ENCODE measurements around the gene SH3BP2.

SH3BP2 gene

DNA sequence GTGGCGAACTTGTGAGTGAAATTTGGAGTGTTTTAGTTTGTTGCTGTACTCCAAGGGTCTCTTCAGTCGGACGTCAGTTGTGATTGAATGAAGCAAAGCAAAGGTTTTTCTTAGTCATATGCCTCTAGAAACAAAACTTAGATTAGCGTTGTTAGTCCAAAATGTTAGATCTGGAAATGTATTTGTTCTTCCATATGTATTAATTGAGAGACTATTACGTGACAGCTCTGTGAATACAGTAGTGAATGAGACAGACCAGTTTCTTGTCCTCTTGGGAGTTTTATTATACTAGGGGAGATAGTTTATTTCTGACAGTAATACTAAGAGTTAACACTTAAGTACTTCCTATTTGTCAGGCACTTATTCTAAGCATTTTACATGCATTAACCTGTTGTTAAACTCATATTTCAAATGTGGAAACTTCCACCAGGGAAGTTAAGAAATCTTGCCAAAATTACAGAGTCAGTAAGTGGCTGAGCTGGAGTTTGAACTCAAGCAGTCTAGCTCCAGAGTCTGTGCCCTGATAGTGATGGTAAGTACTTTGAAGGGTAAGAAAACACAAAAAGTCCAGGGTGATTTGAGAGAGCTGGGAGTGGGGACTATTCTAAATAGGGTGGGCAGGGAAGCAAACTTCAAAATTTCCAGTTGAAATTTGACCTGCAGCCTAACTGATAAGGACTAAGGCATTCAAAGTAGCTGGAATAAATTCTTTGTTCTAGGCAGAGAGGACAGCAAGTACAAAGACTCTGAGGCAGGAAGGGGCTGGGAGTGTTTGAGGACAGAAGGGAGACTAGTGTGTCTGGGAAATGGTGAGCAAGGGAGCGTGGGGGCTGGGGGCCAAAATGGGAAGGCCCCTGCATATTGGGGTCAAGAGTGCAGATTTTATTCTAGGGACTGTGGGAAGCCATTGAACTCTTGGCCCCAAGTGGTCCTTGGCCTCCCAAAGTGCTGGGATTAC lies 67.8 kb downstream of the SH3BP2 start:
- no peak for DNase-seq

DNA sequence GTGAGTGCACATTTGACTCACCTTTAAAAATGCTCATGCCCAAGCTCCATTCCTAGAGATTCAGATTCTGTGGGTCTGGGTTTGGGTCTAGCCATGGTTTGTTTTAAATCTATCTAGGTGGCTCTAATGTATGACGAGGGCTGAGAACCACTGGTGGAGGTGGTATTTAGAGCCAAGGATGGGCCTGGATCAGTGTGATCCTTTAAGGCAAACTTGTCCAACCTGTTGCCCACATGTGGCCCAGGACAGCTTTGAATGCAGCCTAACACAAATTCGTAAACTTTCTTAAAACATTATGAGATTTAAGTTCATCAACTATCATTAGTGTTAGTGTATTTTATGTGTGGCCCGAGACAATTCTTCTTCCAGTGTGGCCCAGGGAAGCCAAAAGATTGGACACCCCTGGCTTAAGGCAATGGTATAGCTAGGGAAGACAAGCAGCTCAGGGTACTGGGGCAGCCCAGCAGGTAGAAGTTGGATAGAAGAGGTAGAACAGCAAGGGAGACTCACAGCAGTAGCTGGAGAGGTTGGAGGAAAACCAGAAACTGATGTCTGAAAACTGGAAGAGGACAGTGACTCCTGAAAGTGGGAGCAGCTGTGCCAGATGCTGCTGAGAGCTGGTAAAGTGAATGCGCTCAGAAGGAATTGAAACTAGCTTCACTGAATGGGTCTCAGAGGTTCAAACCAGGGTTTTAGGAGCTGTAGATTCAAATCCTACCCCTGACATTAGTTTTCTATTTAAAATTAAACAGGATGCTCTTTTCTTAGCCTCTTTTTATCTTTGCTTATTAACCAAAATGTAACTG lies 68.9 kb downstream of the SH3BP2 start:
- DNase-seq, result no peak

DNA sequence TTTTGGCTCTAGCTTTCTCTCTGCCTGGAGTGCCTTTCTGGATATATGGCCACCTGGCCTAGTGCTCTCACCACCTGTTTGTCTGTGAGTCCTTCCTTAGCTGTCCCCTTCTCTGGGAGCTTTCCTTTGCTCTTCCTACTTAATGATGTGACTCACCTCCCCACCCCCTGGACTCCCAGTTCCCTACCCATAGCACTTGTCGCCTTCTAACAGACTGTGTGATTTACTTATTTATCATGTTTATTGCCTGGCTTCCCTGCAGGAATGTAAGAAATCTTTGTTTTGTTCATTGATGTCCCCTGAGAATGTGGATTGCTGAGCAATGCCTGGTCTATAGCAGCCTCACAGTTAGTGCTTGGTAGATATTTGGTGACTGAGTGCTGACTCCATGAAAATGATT lies 69.6 kb downstream of the SH3BP2 start:
- no peak for DNase-seq

DNA sequence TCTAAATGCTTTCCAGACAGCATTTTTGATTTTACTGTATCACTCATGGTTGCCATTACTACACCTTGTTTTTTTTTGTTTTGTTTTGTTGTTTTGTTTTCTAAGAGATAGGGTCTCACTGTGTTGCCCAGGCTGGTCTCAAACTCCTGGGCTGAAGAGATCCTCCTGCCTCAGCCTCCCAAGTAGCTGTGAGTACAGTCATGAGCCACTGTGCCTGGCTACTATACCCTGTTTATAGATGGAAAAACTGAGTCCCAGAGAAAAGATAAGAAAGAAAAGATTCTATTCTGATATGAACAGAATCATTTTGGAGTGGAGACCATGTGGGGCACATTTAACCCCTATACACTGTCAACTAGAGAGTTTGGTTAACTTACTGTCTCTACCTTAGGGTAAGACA lies 70.8 kb downstream of the SH3BP2 start:
- no peak for DNase-seq

DNA sequence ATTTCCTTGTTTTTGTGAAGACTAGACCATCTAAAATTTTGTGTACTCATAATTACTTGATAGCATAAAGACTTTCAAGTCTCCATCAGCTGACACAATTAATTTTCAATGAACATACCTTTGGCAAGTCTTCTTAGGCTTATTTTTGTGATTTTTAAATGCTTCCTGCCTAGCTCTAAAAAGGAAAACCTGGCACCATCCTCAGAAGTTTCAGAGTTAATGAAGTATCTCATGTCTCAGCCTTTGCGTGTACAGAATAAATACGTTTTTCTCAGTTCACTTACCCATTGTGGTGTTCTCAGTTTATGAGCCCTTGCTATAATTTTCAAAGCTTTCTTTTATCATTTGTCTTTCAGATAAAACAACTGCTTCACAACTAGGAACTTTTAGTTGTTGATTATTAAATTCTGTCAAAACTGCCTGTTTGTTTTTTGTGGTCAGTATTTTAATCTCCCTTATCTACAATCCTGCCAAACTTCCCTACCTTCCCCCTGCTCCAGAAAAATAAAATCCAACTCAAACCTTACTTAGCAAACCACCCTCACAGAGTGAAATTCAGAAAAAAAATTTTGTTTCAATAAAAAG lies 72.4 kb downstream of the SH3BP2 start:
- no peak for DNase-seq

DNA sequence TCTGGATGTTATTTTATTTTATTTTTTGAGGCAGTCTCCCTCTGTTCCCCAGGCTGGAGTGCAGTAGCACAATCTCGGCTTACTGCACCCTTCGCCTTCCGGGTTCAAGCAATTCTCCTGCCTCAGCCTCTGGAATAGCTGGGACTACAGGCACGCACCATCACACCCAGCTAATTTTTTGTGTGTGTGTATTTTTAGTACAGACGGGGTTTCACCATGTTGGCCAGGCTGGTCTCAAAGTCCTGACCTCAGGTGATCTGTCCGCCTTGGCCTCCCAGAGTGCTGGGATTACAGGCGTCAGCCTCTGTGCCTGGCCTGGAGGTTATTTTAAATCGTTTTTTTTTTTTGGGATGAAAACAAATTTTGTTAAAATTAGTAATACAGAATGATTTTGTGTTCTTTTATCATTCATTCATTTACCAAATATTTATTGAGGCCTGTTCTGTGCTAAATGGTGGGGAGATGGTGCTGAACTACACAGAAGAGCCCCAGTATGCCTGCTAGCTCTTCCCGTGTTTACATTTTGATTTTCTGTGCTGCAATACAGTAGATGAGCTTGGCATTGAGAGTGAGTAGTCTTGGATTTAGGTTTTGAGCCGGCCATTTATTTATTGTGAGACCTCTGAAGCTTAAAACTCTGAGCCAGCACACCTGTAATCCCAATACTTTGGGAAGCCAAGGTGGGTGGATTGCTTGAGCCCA lies 73.4 kb downstream of the SH3BP2 start:
- DNase-seq, result no peak

DNA sequence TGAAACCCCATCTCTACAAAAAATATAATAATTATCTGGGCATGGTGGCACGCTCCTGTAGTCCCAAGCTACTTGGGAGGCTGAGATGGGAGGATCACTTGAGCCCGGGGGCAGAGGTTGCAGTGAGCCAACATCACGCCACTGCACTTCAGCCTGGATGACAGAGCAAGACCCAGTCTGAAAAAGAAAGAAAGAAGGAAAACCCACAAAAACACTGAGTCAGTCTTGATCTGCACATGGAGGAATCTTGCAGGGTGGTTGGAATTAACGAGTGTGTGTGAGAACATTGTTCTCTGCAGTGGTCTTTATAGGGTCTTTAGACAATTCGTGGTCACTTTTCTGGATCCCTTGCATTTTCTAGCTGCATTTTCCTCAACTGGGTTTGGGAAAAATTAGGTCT lies 74.0 kb downstream of the SH3BP2 start:
- no peak for DNase-seq

DNA sequence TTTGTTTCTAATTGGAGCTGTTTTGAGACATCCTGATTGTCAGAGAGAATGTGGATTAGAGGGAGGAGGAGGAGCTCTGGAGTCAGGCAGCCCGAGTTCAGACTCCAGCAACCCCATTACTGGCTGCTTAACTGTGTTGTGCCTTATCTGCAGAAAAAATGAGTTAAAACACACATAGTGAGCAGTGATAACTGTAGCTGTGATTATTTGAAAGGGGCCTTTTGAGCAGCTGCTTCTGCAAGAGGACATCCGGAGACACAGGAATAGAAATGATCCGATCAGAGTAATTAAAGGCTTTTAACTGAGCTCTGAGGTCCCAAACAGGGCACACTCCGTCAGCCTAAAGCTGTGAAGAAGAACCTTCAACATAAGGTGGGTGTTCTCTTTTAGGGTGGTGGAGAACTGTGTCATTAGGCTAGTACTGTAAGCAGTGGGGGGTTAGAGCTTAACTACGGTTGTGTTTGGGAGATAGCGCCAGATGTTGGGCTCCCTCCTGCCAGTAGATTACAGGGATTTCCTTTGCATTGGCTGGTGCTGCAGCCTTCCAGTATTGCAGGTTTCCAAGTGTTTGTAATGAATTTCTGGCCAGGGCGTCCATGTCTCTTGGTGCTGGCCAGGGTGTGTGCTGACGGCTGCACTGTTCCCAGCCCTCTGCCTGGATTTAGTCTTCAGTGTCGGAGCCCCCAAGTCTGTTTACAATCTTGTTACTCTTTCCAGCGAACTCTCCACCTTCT lies 75.0 kb downstream of the SH3BP2 start:
- DNase-seq, result no peak

DNA sequence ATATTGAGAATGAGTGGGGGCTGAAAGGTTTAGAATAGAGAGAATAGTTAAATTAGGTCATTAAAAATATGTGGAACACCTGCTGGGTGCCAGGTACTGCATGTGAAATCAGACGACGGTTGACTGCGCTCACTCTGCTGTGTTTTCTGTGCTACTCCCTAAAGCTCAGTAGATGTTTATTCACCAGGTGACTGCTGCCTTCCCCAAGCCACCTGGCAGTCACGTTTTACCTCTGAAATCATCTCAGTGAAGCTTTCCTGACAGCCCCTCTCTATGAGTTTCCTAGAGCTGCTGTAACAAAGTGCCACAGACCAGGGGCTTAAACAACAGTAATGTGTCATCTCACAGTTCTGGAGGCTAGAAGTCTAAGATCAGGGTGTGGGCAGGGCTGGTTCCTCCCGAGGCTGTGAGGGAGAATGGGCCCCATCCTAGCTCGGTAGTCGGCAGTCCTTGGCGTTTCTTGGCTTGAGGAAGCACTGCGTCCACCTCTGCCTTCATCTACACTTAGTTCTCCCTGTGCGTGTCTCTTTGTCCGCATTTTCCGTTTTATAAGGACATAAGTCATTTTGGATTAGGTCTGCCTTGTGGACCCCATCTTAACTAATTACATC lies 76.1 kb downstream of the SH3BP2 start:
- DNase-seq, result no peak

DNA sequence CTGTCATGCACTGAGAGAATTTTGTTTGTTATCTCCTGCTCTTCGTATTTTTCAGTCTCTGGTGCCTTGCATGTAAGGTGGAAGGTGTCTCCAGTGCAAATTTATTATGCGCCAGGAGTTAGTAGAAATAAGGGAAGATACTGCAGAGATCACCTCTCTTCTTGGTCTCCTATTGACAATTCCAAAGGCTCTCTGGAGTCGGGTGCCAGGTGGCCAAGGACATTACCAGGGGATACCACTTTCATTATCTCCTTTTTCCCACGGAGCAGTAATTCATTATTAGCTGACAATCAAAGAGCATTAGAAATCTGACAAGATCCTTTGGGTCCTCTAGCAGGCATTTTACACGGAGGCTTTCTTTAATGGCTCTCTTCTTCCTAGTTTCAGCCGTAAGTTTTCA lies 76.8 kb downstream of the SH3BP2 start:
- DNase-seq, result no peak

DNA sequence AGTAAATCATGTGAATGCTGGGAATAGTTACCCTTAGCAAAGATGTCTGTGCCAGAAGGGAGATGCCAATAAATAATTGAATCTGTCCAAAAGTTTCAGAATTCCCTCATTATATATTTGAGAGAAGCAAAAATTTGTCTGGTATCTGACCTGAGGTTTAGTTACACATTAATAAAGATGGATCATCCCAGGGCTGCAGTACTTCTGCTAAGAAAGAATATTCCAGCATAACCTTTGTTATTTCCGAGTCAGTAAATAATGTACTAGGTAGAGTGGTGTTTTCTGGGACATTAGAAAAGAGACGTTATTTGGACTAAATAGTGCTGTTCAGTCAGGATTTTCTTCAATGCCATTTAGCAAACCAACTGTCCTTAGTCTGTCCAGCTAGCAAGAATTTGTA lies 77.2 kb downstream of the SH3BP2 start:
- no peak for DNase-seq

DNA sequence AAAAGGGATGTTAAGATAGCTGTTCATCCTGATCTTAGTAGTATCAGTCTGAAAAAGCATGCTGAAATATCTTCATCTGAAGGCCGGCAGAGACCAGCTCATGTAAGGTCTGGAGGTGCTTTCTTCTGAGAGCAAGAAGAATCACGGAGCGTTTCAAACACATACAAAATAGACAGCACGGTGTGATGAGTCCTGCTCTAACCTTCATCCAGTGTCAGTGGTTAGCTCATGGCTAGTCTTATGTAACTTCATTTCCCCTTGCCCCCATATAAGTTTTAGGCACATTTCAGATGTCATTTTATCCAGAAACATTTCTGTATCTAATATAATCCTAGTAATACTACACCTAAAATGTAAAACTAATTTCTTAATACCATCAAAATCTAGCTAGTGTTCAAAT lies 78.6 kb downstream of the SH3BP2 start:
- DNase-seq, result no peak

DNA sequence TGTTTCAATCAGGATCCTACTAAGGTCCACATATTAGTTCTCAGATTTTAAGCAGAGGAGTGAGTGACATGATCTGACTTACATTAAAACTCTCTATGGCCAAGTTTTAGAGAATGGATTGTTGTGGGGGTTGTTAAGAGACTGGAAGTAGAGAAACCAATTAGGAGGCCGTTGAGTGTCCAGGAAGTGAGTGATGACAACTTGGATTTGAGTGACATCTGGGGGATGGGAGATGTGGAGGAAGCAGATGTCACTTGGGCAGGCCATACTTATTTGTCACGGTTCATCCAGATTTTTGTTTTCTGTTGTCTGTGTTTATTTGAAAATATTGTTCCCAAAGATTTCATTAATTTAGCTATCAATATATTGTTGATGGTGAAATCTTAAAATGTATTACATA lies 79.0 kb downstream of the SH3BP2 start:
- no peak for DNase-seq

DNA sequence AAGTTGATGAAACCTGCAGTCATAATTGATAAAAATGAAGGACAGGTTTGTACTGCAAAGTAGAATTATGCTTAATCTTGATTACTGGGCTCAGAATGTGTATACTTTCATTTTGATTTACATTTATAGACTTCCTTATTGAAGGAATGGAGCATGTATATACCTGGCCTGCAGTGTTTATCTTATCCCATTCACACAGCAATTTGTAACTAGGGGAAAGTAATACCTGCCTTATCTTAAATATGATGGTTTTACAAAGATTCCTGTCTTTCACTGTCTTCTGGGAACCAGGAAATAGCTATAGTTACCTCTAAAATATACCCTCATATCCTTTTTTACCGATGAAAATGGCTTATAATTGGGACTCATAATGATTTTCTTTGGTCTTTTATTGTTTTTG lies 80.4 kb downstream of the SH3BP2 start:
- DNase-seq, result no peak

DNA sequence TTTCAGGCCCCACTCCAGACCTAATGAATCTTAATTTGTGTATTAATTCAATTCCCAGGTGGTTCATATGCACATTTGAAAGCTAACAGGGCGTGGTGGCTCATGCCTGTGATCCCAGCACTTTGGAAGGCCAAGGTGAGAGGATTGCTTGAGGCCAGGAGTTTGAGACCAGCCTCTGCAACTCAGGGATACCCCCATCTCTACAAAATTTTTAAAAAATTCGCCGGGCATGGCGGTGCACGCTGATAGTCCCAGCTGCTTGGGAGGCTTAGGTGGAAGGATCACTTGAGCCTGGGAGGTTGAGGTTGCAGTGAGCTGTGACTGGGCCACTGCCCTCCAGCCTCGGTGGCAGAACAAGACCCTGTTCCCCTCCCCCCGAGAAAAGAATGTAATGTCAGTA lies 82.0 kb downstream of the SH3BP2 start:
- DNase-seq, result no peak

DNA sequence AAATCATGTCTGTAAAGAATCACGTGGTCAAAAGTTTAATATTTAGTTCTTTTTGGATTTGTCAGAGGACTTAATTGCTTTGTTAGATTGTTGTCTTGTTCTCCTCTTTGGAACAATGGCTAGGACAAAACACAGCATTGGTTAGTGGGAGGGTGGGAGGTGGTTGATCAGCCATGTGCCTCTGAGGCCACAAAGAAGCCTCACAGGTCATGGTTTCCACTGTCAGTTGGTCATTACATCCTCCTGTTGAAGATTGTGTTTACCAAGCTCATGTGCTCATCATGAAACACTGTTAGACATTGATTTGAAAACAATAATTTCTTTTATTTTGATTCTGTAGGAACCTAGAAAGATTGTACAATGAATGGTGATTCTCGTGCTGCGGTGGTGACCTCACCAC lies 82.7 kb downstream of the SH3BP2 start:
- DNase-seq, result no peak

DNA sequence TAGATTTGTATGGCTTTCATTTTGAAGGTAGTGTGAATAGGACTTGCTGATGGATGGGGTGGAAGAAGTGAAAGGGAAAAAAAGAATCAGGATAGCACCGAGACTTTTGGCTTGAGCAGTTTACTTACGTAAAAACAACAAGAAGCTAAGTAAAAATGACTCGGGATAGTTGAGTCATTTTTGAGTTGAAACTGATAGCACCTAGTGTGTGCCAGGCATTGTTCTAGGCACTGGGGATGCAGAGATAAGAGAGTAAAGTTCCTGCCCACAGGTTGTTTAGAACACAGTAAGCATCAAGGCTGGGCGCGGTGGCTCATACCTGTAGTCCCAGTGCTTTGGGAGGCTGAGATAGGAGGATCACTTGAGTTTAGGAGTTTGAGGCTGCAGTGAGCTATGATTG lies 85.5 kb downstream of the SH3BP2 start:
- DNase-seq, result no peak

DNA sequence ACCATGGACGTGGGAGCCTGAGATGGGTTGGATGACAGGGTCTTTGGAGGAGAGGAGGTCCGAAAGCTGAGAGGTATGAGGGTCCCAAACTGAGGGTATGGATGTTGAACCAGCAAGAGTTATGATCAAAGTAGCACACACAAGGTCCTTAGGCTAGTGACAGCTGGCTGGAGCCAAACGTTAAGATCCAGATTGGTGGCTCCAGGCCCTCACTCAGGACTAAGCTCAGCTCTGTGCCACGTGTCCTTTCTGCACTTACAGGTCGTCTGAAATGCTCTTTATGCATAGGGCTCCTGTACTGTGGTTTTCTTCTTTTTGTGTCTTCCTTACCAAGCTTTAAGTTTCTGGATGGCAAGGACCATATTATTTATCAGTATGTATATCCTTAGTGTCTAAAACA lies 86.1 kb downstream of the SH3BP2 start:
- DNase-seq, result no peak

DNA sequence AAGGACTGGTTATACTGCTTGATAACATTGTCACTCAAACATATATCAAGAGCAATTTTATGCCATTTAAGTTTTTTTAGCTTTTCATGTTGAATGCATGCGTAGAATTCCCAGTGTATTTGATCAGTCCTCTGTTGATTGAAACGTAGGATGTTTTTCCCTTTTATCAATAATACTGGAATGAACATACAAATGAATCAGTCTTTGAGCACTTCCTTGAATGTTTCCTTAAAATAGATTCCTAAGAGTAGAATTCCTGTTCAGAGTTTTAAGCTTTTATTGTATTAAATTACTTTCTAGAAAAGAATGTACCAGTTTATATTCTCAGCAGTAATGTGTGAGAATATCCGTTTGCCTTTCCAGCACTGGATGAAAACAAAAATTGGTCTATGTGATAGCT lies 88.5 kb downstream of the SH3BP2 start:
- DNase-seq, result no peak

DNA sequence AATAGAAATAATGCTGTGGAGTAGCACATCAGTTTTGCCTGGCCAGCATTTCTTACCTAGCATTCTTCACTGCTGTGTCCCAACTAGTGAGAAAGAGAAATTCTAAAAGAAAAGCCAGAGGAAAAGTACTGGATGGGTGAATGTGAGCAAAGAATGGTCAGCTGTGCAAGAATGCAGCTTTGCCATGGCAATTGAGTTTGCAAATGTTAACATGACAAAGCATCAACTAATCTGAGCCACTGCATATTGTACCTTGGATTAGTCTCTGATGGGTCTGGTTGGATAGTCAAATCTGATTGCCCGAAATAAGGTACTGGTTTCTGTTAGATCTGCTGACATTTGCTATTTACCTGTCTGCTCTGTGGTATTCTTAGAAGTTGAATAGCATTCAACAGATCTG lies 89.5 kb downstream of the SH3BP2 start:
- no peak for DNase-seq

DNA sequence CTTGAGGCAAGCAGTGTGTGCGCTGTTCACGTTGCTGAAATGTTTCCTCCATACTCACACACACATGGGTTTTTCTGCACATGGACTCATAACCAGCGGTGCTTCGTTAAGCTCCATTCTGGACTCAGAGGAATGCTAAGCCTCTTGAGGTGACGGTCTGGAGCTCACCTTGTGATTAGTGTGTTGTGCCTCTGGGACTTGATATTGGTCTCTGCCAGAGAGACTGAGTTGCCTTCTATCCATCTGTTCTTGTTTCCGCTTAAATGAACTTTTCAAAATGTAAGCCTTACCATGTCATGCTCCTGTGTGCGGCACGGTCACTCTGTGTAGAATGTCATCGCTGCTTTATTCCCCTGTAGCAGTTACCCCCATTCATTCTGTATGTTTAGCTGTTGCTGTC lies 93.3 kb downstream of the SH3BP2 start:
- no peak for DNase-seq

DNA sequence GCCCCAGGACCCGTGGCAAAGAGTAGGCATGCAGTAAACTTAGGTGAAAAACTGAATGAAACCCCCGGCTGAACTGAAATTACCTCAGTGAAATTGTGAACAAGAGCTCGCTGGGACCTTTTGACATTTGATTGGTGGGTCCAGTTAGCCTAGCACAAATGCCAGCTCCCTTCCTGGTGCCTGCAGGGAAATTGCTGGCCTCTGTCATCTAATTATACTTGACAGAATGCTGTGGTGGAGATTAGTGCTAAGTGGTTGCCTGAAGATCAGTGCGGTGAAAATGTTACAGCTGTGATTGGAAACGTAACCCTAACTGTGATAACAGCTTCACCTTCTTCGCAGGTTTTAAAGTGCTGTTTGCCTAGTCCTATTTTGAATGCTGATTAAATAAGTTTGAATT lies 93.7 kb downstream of the SH3BP2 start:
- no peak for DNase-seq
